Measurements from ENCODE around the gene RUNX2.

- TF ChIP-seq, protein P1, sequence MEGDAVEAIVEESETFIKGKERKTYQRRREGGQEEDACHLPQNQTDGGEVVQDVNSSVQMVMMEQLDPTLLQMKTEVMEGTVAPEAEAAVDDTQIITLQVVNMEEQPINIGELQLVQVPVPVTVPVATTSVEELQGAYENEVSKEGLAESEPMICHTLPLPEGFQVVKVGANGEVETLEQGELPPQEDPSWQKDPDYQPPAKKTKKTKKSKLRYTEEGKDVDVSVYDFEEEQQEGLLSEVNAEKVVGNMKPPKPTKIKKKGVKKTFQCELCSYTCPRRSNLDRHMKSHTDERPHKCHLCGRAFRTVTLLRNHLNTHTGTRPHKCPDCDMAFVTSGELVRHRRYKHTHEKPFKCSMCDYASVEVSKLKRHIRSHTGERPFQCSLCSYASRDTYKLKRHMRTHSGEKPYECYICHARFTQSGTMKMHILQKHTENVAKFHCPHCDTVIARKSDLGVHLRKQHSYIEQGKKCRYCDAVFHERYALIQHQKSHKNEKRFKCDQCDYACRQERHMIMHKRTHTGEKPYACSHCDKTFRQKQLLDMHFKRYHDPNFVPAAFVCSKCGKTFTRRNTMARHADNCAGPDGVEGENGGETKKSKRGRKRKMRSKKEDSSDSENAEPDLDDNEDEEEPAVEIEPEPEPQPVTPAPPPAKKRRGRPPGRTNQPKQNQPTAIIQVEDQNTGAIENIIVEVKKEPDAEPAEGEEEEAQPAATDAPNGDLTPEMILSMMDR (IDR thresholded peaks at IDR 0.05) = no peak
- TF ChIP-seq POLR2A (IDR thresholded peaks at IDR 0.05) = no peak
Observed at GRCh38 chr6:45398075-45398813, 70.1 kb downstream of the RUNX2 start.

All from uterus (tissue), 2 donors.